Measurements from ENCODE around the gene GPER1.
"Not testable (repeated sequence)": the region's sequence is repeated elsewhere in the genome, so short reads cannot be mapped to it uniquely, and the experiment has no call there.

Gene GPER1

DNA sequence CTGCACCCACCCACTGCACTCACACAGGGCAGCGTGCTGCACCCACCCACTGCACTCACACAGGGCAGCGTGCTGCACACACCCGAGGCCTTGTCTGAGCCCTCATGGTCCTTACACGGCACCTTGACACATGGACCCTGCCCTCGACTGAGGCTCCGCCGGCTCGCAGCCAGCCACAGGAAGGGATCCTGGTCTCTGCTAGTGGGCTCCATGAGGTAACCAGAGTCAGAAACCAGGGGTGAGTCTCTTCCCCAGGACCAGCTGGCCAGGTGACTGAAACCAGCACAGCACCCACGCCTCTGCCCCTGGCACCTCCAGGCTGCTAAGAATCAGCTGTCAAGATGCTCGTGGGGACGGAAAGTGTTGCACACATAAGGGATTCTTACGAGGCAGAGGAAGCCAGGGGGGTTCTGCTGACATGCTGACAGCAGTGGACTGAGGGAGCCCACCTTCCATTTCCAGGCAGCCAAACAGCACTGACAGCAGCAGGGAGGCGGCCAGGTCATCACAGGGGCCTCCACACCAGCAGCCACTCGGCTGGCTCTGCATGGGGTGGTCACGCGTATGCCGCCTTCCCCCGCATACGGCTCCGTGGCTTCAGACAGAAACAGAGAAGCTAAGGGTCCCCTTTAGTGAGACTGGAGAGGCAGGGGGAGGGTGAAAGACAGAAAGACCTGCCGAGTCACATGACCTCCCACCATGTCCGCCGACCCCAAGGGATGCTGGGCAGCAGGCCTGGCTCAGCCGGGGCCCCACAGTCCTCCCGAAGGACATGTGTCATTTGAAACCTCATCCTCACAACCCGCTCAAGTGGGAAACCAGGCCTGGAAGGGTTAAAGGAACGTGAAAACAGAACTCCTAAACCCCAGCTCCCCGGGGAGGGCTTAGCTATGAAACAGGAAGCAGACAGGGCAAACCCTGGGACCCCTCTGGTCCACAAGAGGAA is 34.2 kb downstream of the GPER1 start:
- no peak for DNase-seq

DNA sequence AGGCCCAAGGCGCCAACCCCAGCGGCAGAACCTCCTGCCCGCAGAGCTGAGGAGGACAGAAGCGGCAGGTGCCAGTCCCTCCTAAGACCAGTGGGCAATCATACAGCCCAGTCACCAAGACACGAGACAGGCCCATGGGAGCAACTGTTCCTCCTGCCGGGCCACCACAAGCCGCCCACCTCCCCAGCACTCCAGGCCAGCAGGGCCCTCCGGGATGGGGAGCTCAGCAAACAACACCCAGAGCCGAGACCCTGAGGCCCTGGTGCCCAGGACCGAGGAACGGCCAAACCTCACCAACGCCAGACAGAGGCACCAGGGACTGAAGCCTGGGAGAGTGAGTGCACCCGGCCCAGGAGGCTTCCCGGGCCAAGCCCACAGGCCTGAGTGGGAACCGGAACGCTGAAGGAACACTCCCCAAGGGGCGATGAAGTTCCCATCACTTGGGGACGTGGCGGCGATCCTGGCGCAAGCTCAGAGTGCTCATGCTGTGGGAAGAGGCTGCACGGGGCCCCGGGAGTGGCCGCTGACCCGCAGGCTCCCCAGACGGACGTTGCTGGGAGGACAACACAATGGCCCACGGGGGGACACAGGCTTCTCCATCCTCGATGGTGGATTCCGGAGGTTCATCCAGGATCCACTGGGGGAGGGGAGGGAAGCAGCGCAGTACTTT is 35.1 kb downstream of the GPER1 start:
- no peak for DNase-seq

GRCh38 chr7:1123715-1124114 is 35.8 kb downstream of the GPER1 start:
- no peak for DNase-seq

DNA sequence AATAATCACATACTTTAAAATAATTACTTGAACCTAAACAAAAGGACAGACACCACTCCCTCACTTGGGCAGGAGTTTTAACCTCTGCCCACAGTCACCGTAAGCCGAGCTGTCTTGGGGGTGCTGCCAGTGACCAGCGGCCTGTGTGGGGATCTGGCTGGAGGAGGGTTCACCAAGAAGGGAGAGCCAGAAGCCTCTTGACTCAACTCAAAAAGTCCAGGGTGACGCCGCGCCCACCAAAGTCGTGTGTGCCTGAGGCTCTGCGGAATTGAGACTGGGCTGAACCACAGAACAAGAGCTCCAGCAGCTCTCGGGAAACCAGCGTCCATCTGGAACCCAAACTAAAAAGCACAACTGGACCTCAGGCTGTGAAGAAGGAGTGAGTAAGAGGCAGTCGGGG is 36.3 kb downstream of the GPER1 start:
- DNase-seq, result no peak

DNA sequence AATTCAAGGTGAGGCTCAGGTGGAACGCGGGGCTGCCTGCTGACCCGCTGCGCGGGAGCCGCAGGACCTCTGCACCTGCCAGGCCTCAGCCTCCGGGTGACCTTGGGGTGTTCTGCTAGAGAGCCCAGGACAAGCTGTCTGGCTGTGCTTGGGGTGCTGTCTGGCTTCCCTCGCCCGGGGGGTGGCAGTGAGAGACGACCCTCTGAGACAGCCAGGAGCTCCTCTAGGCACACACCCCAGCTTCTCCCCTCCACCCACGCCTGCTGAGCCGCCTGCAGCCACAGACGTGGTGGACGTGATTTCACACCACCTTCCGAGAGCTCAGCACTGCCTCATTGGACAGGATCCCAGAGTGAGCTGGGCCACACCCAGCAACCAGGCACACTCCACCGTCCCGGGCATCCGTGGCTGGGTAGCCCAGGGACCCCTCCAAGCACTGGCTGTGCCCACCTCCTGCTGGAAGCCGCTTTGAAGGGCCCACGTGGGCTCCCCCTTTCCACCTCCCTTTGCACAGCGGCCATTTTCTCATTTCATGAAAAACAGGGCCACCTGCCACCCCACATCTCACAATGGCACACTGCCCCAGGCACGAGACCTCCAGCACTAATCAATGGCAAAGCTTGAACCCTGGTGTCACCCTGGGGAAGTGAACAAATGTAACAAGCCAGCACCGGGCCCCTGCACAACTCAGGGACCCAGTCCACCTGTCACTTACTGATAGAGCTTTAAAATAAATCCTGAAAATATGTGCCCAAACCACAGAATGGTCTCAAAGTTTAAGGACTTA is 37.1 kb downstream of the GPER1 start:
- no peak for DNase-seq

GRCh38 chr7:1125603-1125969 is 37.7 kb downstream of the GPER1 start:
- no peak for DNase-seq

GRCh38 chr7:1127001-1127400 is 39.1 kb downstream of the GPER1 start:
- DNase-seq, result no peak

- no peak for DNase-seq
These were observed 41.5 kb downstream of the GPER1 start for GRCh38 chr7:1129431-1129830.

- no peak for DNase-seq
These were observed 42.4 kb downstream of the GPER1 start for GRCh38 chr7:1130021-1130990.

- DNase-seq, result no peak
These were observed 43.8 kb downstream of the GPER1 start for GRCh38 chr7:1131471-1132265.

DNA sequence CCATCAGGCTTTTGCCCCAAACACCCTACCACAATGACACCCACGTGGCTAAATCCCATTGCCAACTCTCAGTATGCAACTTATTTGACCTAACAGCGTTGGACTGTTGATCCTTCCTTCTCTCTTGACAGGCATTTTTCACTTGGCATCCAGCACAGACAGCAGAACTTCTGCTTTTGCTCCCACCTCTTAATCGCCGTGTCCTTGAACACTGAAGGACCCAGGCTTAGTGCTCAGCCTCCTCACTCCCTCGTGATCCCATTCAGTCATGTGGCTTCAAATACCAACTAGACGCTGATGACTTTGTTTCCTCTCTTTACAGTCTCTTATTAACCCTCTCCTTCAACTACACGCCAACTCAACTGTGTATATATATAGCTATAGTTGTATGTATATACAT is 47.0 kb downstream of the GPER1 start:
- DNase-seq, result no peak

DNA sequence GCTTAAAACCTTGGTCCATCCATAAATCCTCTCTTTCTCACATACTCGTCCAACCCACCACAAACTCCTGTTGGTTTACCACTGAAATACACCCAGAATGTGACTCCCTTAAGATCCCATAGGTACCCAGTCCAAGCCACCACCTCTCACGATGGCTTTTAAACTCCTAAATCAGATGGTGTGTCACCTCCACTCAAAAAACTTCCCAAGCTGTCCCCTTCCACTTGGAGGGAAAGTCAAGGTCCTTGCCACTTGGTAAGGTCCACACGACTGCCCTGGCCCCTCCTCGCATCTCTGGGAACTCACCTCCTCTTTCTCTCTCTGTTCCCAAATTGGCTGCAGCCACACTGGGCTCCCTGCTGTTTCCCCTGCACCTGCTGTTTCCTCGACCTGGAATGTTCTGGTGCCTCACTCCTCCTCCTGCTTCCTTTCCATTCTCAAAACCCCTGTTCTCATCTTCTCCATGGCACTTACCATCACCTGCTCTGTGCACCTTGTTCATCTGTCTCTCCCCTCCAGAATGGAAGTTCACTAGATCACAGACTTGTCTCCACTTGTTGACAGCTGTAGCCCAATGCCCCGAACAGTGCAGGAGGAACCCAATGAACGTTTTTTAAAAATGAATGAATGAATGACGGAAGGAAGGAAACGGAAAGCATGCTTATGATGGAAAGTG is 49.1 kb downstream of the GPER1 start:
- DNase-seq, result no peak

DNA sequence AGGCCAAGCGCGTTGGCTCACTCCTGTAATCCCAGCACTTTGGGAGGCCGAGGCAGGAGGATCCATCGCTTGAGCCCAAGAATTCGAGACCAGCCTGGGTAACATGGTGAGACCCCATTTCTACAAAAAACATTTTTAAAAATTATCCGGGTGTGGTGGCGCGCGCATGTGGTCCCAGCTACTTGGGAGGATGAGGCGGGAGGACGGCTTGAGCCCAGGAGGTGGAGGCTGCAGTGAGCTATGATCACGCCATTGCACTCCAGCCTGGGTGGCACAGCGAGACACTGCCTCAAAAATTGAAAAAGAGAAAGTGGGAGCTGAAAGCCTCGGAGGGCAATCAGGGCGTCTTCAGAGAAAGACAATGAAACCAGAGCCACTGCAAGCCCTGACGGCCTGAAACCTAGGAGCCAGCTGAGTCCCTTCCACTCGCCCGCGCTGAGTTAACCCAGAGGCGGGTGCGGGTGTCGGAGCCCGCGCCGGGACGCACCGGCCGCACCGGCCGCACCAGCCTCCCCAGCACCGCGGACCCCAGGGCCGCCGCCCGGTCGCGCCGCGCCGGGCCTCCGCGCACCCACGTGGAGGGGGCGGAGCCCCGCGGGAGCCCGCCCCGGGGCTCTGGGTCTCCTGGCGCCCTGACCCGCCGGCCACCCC is 49.7 kb downstream of the GPER1 start:
- DNase-seq, result no peak

GRCh38 chr7:1140476-1141104 is 52.7 kb downstream of the GPER1 start:
- no peak for DNase-seq

DNA sequence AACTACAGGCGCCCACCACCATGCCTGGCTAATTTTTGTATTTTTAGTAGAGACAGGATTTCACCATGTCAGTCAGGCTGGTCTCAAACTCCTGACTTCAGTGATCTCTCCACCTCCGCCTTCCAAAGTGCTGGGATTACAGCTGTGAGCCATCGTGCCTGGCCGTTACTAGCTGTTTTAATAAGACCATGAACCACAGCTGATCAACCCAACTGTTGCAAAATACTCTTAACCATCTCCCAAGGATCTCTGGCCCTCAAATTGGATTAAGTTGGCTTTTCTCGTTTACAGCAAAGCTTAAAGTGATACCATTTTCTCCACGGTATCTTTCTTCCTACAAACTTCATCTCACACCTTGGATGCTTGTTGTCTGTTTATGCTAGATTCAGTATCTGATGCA is 53.7 kb downstream of the GPER1 start:
- no peak for DNase-seq

DNA sequence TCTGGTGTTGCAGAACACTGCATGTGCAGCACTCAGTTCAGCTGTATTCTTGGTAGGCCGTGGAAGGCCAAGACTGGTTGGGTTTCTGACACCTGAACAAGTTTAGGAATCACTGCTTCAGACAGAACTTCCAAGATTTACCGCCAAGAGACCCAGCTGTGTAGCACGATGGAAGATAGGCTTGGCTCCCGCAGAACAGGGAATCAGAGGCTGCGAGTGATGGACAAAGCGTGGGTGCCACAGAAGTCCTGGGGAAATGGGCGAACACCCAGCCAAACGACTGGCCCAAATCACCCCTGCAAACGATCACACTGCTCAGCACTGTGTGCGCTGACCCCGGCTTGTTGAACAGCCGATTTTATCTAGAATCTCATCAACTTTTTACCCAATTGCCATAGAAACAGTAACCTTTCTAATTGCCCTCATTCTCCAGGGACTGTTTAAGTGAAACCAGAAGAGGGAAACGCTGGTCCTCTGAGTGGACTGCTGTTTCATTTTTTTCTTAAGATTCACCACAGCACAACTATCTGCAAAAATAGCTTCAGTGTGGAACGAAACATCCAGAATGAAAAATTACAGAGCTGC is 54.2 kb downstream of the GPER1 start:
- no peak for DNase-seq

GRCh38 chr7:1143031-1143430 is 55.1 kb downstream of the GPER1 start:
- not testable (repeated sequence) for DNase-seq
